Activated naive CD8-positive, alpha-beta T cell treated with anti-CD3 and anti-CD28 coated beads for 36 hours (primary cell): ENCODE data around the gene ERI3. TPM values are rescaled to one million over a fixed set of nuclear protein-coding genes. Genes with fewer than 3 reads are reported as not detected.

Experiments
- DNase-seq: peaks from one replicate; pipeline ENCODE4 v3.0.0; 2021
- H3K27ac Mint-ChIP-seq: one replicate; pipeline ENCODE4 v1.8.0; 2022; ENCODE audit warnings: mild to moderate bottlenecking, moderate library complexity, mixed read lengths
- H3K27me3 Mint-ChIP-seq: one replicate; pipeline ENCODE4 v1.8.0; 2022; ENCODE audit warnings: mild to moderate bottlenecking, mixed read lengths
- H3K36me3 Mint-ChIP-seq: one replicate; pipeline ENCODE4 v1.8.0; 2021; ENCODE audit warnings: mild to moderate bottlenecking, mixed read lengths
- H3K4me1 Mint-ChIP-seq: one replicate; pipeline ENCODE4 v1.8.0; 2021; ENCODE audit warnings: mixed read lengths
- H3K4me3 Mint-ChIP-seq: one replicate; pipeline ENCODE4 v1.8.0; 2022; ENCODE audit warnings: mild to moderate bottlenecking, moderate library complexity, mixed read lengths
- H3K9me3 Mint-ChIP-seq: one replicate; pipeline ENCODE4 v1.8.0; 2022; ENCODE audit warnings: mixed read lengths
- total RNA-seq, 2 experiments: library from RNA; stranded (reverse); gene quantifications; one replicate each; pipeline ENCODE4 v1.2.3, GENCODE V29; 2021

ERI3 gene
- total RNA-seq, 2 experiments from 2014 or later, result 47.3 to 48.2 TPM

- no peak overlapping the region for H3K4me3 Mint-ChIP-seq
- DNase-seq, result no peak
- H3K27me3 Mint-ChIP-seq, result no peaks in the 10 kb centered on the region
- no peaks in the 10 kb centered on the region for H3K9me3 Mint-ChIP-seq
- no peaks in the 10 kb centered on the region for H3K4me1 Mint-ChIP-seq
- no peak overlapping the region for H3K27ac Mint-ChIP-seq
- H3K36me3 Mint-ChIP-seq, result peaks cover 13% of the 10 kb centered on the region
Observed at GRCh38 chr1:44333376-44333775, 21.7 kb downstream of the ERI3 start.

GRCh38 chr1:44332505-44332904, 22.6 kb downstream of the ERI3 start:
- DNase-seq, result no peak
- H3K9me3 Mint-ChIP-seq, result no peaks in the 10 kb centered on the region
- H3K4me1 Mint-ChIP-seq, result no peaks in the 10 kb centered on the region
- no peak overlapping the region for H3K4me3 Mint-ChIP-seq
- peaks cover 9% of the 10 kb centered on the region for H3K36me3 Mint-ChIP-seq
- no peaks in the 10 kb centered on the region for H3K27me3 Mint-ChIP-seq
- H3K27ac Mint-ChIP-seq, result no peak overlapping the region

GRCh38 chr1:44330935-44331334, 24.1 kb downstream of the ERI3 start:
- H3K27me3 Mint-ChIP-seq, result no peaks in the 10 kb centered on the region
- H3K4me3 Mint-ChIP-seq, result no peak overlapping the region
- no peaks in the 10 kb centered on the region for H3K9me3 Mint-ChIP-seq
- no peak overlapping the region for H3K27ac Mint-ChIP-seq
- DNase-seq, result no peak
- H3K36me3 Mint-ChIP-seq, result peaks cover 5% of the 10 kb centered on the region
- no peaks in the 10 kb centered on the region for H3K4me1 Mint-ChIP-seq

- no peak for DNase-seq
- H3K27ac Mint-ChIP-seq, result no peak overlapping the region
- H3K27me3 Mint-ChIP-seq, result no peaks in the 10 kb centered on the region
- H3K36me3 Mint-ChIP-seq, result no peaks in the 10 kb centered on the region
- H3K4me3 Mint-ChIP-seq, result no peak overlapping the region
- no peaks in the 10 kb centered on the region for H3K4me1 Mint-ChIP-seq
- no peaks in the 10 kb centered on the region for H3K9me3 Mint-ChIP-seq
Observed at GRCh38 chr1:44328671-44329416, 26.2 kb downstream of the ERI3 start.

- H3K9me3 Mint-ChIP-seq, result no peaks in the 10 kb centered on the region
- no peak for DNase-seq
- H3K36me3 Mint-ChIP-seq, result no peaks in the 10 kb centered on the region
- peaks cover 5% of the 10 kb centered on the region for H3K4me1 Mint-ChIP-seq
- no peak overlapping the region for H3K27ac Mint-ChIP-seq
- no peak overlapping the region for H3K4me3 Mint-ChIP-seq
- no peaks in the 10 kb centered on the region for H3K27me3 Mint-ChIP-seq
Observed at GRCh38 chr1:44327679-44328491, 27.2 kb downstream of the ERI3 start.

GRCh38 chr1:44326821-44327465, 28.1 kb downstream of the ERI3 start:
- Mint-ChIP-seq H3K36me3 (no peaks in the 10 kb centered on the region), H3K27ac (no peak overlapping the region), H3K27me3 (no peaks in the 10 kb centered on the region), H3K4me3 (no peak overlapping the region), H3K9me3 (no peaks in the 10 kb centered on the region), H3K4me1 (peaks cover 5% of the 10 kb centered on the region)
- no peak for DNase-seq

GRCh38 chr1:44326024-44326701, 28.9 kb downstream of the ERI3 start:
- Mint-ChIP-seq H3K27ac (no peak overlapping the region), H3K9me3 (no peaks in the 10 kb centered on the region), H3K27me3 (no peaks in the 10 kb centered on the region), H3K36me3 (no peaks in the 10 kb centered on the region), H3K4me3 (no peak overlapping the region), H3K4me1 (peaks cover 5% of the 10 kb centered on the region)
- no peak for DNase-seq

GRCh38 chr1:44323947-44324346, 31.1 kb downstream of the ERI3 start:
- H3K36me3 Mint-ChIP-seq, result no peaks in the 10 kb centered on the region
- H3K27ac Mint-ChIP-seq, result no peak overlapping the region
- no peaks in the 10 kb centered on the region for H3K9me3 Mint-ChIP-seq
- no peak overlapping the region for H3K4me3 Mint-ChIP-seq
- peaks cover 5% of the 10 kb centered on the region for H3K4me1 Mint-ChIP-seq
- H3K27me3 Mint-ChIP-seq, result no peaks in the 10 kb centered on the region
- DNase-seq, result no peak

GRCh38 chr1:44322367-44322766, 32.7 kb downstream of the ERI3 start:
- DNase-seq, result no peak
- Mint-ChIP-seq H3K27me3 (no peaks in the 10 kb centered on the region), H3K4me1 (peaks cover 12% of the 10 kb centered on the region), H3K36me3 (peaks cover 8% of the 10 kb centered on the region), H3K4me3 (no peak overlapping the region), H3K9me3 (no peaks in the 10 kb centered on the region), H3K27ac (no peak overlapping the region)

GRCh38 chr1:44321466-44321865, 33.6 kb downstream of the ERI3 start:
- Mint-ChIP-seq H3K27ac (no peak overlapping the region), H3K4me3 (no peak overlapping the region), H3K9me3 (no peaks in the 10 kb centered on the region), H3K27me3 (no peaks in the 10 kb centered on the region), H3K36me3 (peaks cover 8% of the 10 kb centered on the region), H3K4me1 (peaks cover 12% of the 10 kb centered on the region)
- no peak for DNase-seq

GRCh38 chr1:44318097-44319088, 36.7 kb downstream of the ERI3 start:
- no peaks in the 10 kb centered on the region for H3K9me3 Mint-ChIP-seq
- no peak overlapping the region for H3K27ac Mint-ChIP-seq
- H3K4me3 Mint-ChIP-seq, result no peak overlapping the region
- H3K4me1 Mint-ChIP-seq, result peaks cover 10% of the 10 kb centered on the region
- DNase-seq, result peak; percentile 16
- peaks cover 8% of the 10 kb centered on the region for H3K36me3 Mint-ChIP-seq
- H3K27me3 Mint-ChIP-seq, result no peaks in the 10 kb centered on the region

GRCh38 chr1:44316231-44316759, 38.8 kb downstream of the ERI3 start:
- H3K4me1 Mint-ChIP-seq, result peaks cover 8% of the 10 kb centered on the region
- no peak overlapping the region for H3K27ac Mint-ChIP-seq
- peaks cover 8% of the 10 kb centered on the region for H3K36me3 Mint-ChIP-seq
- H3K27me3 Mint-ChIP-seq, result no peaks in the 10 kb centered on the region
- H3K4me3 Mint-ChIP-seq, result no peak overlapping the region
- no peak for DNase-seq
- no peaks in the 10 kb centered on the region for H3K9me3 Mint-ChIP-seq

- Mint-ChIP-seq H3K27me3 (no peaks in the 10 kb centered on the region), H3K27ac (no peak overlapping the region), H3K36me3 (peaks cover 12% of the 10 kb centered on the region), H3K4me3 (no peak overlapping the region), H3K9me3 (no peaks in the 10 kb centered on the region), H3K4me1 (peaks cover 8% of the 10 kb centered on the region)
- no peak for DNase-seq
Observed at GRCh38 chr1:44315521-44315920, 39.5 kb downstream of the ERI3 start.

- H3K9me3 Mint-ChIP-seq, result no peaks in the 10 kb centered on the region
- H3K36me3 Mint-ChIP-seq, result peaks cover 14% of the 10 kb centered on the region
- no peak for DNase-seq
- no peak overlapping the region for H3K4me3 Mint-ChIP-seq
- no peak overlapping the region for H3K27ac Mint-ChIP-seq
- H3K27me3 Mint-ChIP-seq, result no peaks in the 10 kb centered on the region
- peaks cover 8% of the 10 kb centered on the region for H3K4me1 Mint-ChIP-seq
Observed at GRCh38 chr1:44314452-44314851, 40.6 kb downstream of the ERI3 start.
